Astrocyte (in vitro differentiated cells and primary cell): ENCODE measurements around the gene SLC22A13.
"Not testable (repeated sequence)": the region's sequence is repeated elsewhere in the genome, so short reads cannot be mapped to it uniquely, and the experiment has no call there.

Experiments used
- CTCF ChIP-seq: IDR thresholded peaks from 2 replicates; pipeline ENCODE4 v1.5.1; 2011; ENCODE audit warnings: low read depth, mild to moderate bottlenecking, inconsistent platforms, low read length, moderate library complexity; ENCODE audit not compliant: insufficient read depth
- EZH2 ChIP-seq: IDR thresholded peaks from 2 replicates; pipeline ENCODE4 v1.6.1; 2012; ENCODE audit warnings: mild to moderate bottlenecking, low read length, inconsistent platforms; ENCODE audit not compliant: insufficient read depth

- not testable (repeated sequence) for TF ChIP-seq CTCF, EZH2
These were observed 55.0 kb downstream of the SLC22A13 start for GRCh38 chr3:38320638-38321037.
